A549 treated with Mapracorat at 1 μM for 4 hours (cell line): ENCODE measurements around the gene DISP1. TPM values are rescaled to one million over a fixed set of nuclear protein-coding genes. Genes with fewer than 3 reads are reported as not detected.

ENCODE experiments used
- total RNA-seq: library from RNA; stranded (reverse); fragments of 200-300 nt; extraction: Qiagen RNA extraction; gene quantifications from 5 replicates; pipeline ENCODE4 v1.2.3, GENCODE V29; 2022

The DISP1 gene
- total RNA-seq, result 1.5 to 2.1 TPM (median 1.8 TPM) in 5 replicates

GRCh38 chr1:222814536-222815439 is at the start of gene DISP1:
DISP1 (plus strand) TSS chr1:222815039; CDS start chr1:222942824, 127,785 bp downstream.

Other genes starting within 250 kb of the DISP1 start
- gene TAF1A, start 225.1 kb upstream of the DISP1 start, total RNA-seq, result 7.6 to 10.0 TPM (median 8.7 TPM) in 5 replicates
- 19.3 to 23.0 TPM (median 19.9 TPM) in 5 replicates for gene MIA3, start 196.9 kb upstream of the DISP1 start, total RNA-seq
- 60.4 to 72.1 TPM (median 69.3 TPM) in 5 replicates for gene AIDA, start 102.5 kb upstream of the DISP1 start, total RNA-seq
- 16.9 to 21.2 TPM (median 19.3 TPM) in 5 replicates for gene BROX, start 102.5 kb upstream of the DISP1 start, total RNA-seq
- gene FAM177B, start 77.8 kb upstream of the DISP1 start, total RNA-seq, result not detected in 5 replicates